ENCODE data around the gene CDK6.

DNA sequence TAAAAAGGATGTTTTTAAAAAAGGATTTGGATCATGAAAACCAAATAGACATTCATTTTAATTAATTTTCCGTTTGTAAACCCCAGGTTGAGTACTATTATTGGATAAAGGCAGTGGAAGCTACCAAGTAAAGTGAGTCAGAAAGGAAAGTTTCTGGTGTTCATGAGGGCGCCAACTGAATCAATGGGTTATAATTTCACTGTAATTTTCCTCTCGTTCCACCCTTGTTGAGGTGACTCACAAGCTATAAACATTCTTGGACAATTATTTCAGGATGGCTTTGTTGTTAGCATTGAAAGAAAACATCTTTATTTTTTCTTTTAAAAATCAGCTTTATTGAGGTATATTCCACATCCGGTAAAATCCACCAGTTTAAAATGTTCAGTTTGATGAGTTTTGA, 241.1 kb downstream of the CDK6 start:
- TF ChIP-seq POLR2A (IDR thresholded peaks at IDR 0.05; ENCODE audit: low read depth) (no peak), POLR2AphosphoS5 (IDR thresholded peaks at IDR 0.05) (no peak)
- TF ChIP-seq, protein P1, sequence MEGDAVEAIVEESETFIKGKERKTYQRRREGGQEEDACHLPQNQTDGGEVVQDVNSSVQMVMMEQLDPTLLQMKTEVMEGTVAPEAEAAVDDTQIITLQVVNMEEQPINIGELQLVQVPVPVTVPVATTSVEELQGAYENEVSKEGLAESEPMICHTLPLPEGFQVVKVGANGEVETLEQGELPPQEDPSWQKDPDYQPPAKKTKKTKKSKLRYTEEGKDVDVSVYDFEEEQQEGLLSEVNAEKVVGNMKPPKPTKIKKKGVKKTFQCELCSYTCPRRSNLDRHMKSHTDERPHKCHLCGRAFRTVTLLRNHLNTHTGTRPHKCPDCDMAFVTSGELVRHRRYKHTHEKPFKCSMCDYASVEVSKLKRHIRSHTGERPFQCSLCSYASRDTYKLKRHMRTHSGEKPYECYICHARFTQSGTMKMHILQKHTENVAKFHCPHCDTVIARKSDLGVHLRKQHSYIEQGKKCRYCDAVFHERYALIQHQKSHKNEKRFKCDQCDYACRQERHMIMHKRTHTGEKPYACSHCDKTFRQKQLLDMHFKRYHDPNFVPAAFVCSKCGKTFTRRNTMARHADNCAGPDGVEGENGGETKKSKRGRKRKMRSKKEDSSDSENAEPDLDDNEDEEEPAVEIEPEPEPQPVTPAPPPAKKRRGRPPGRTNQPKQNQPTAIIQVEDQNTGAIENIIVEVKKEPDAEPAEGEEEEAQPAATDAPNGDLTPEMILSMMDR (IDR thresholded peaks at IDR 0.05) = no peak
